ENCODE data around the gene TRPM8. TPM values are rescaled to one million over a fixed set of nuclear protein-coding genes. Genes with fewer than 3 reads are reported as not detected.

TRPM8 gene
- total RNA-seq, 4 donors from 2014 or later, result not detected

- no peak for ATAC-seq
- peaks cover 0 to 21% (median 0%) of the 10 kb centered on the region in 3 donors for H3K9me3 ChIP-seq
- WGBS, 2 donors (ENCODE audit: low coverage in 1 of 2), result 92% methylated on average over 1 of the region's 1 CpG
Observed at GRCh38 chr2:234014427-234014826, 97.3 kb downstream of the TRPM8 start.

DNA sequence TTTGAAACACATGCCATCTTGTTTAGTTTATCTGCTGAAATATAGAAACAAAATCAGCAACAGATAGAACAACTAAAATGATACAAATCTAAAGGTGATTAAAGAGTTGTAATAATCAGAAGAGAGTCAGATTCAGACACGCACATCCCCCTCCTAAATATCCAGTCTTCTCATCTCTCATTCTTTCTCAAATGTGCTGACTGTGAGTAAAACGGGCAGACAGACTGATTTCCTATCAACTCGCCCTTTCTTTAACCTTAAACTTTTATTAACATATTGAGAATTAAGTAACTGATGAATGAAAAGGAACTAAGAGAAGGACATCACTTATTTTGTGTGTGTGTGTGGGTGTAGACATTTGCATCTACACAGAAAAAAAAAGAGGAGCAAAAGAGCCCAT lies 98.7 kb downstream of the TRPM8 start:
- TF ChIP-seq CTCF (IDR thresholded peaks at IDR 0.05) (no peak), POLR2AphosphoS5 (IDR thresholded peaks at IDR 0.05) (no peak), EP300 (IDR thresholded peaks at IDR 0.05) (no peak)
- peaks cover 0 to 15% (median 0%) of the 10 kb centered on the region in 3 donors for H3K9me3 ChIP-seq
- peaks cover 29% of the 10 kb centered on the region for H3K27me3 ChIP-seq
- no peaks in the 10 kb centered on the region for H3K36me3 ChIP-seq
- no peak for ATAC-seq
- WGBS, 2 donors (ENCODE audit: low coverage in 1 of 2), result 21 to 28% methylated on average over 3 of the region's 3 CpGs
- H3K27ac ChIP-seq, result no peak overlapping the region
- no peaks in the 10 kb centered on the region for H3K4me1 ChIP-seq
- H3K4me3 ChIP-seq, result no peak overlapping the region

More at GRCh38 chr2:234014427-234014826, 97.3 kb downstream of the TRPM8 start:
- Histone ChIP-seq H3K4me1 (no peaks in the 10 kb centered on the region), H3K27me3 (peaks cover 27% of the 10 kb centered on the region), H3K27ac (no peak overlapping the region), H3K36me3 (no peaks in the 10 kb centered on the region), H3K4me3 (no peak overlapping the region)
- TF ChIP-seq POLR2AphosphoS5 (IDR thresholded peaks at IDR 0.05) (no peak), EP300 (IDR thresholded peaks at IDR 0.05) (no peak), POLR2A (IDR thresholded peaks at IDR 0.05) (no peak)

GRCh38 chr2:234019896-234020295 lies 102.7 kb downstream of the TRPM8 start:
- Histone ChIP-seq H3K27me3 (peaks cover 35% of the 10 kb centered on the region), H3K27ac (no peak overlapping the region), H3K36me3 (no peaks in the 10 kb centered on the region), H3K4me3 (no peak overlapping the region), H3K9me3 (peaks cover 0 to 12% (median 0%) of the 10 kb centered on the region in 3 donors), H3K4me1 (no peaks in the 10 kb centered on the region)
- TF ChIP-seq POLR2AphosphoS5 (IDR thresholded peaks at IDR 0.05), result no peak
- no peak for TF ChIP-seq POLR2A (IDR thresholded peaks at IDR 0.05)
- no peak for TF ChIP-seq CTCF (IDR thresholded peaks at IDR 0.05)
- TF ChIP-seq EP300 (IDR thresholded peaks at IDR 0.05), result no peak
- WGBS, 2 donors (ENCODE audit: low coverage in 1 of 2), result 80 to 93% methylated on average over 1 to 3 of the region's 4 CpGs
- ATAC-seq, result no peak

- WGBS, 2 donors (ENCODE audit: low coverage in 1 of 2), result 76 to 88% methylated on average over 2 of the region's 2 CpGs
- Histone ChIP-seq H3K4me1 (no peaks in the 10 kb centered on the region), H3K9me3 (peaks cover 0 to 12% (median 0%) of the 10 kb centered on the region in 3 donors), H3K27me3 (peaks cover 35% of the 10 kb centered on the region), H3K27ac (no peak overlapping the region), H3K4me3 (no peak overlapping the region), H3K36me3 (no peaks in the 10 kb centered on the region)
- TF ChIP-seq POLR2A (IDR thresholded peaks at IDR 0.05), result no peak
- TF ChIP-seq EP300 (IDR thresholded peaks at IDR 0.05), result no peak
- ATAC-seq, result no peak
Observed at GRCh38 chr2:234020332-234020731, 103.2 kb downstream of the TRPM8 start.

- H3K4me3 ChIP-seq, result no peak overlapping the region
- no peak for TF ChIP-seq EP300 (IDR thresholded peaks at IDR 0.05)
- no peak for TF ChIP-seq CTCF (IDR thresholded peaks at IDR 0.05)
- no peak for TF ChIP-seq POLR2A (IDR thresholded peaks at IDR 0.05)
- TF ChIP-seq POLR2AphosphoS5 (IDR thresholded peaks at IDR 0.05), result no peak
- peaks cover 0 to 12% (median 0%) of the 10 kb centered on the region in 3 donors for H3K9me3 ChIP-seq
- H3K4me1 ChIP-seq, result no peaks in the 10 kb centered on the region
- H3K36me3 ChIP-seq, result no peaks in the 10 kb centered on the region
- WGBS, 2 donors (ENCODE audit: low coverage in 1 of 2), result 75 to 78% methylated on average over 1 of the region's 1 CpG
- no peak for ATAC-seq
- no peak overlapping the region for H3K27ac ChIP-seq
- peaks cover 25% of the 10 kb centered on the region for H3K27me3 ChIP-seq
Observed at GRCh38 chr2:234022424-234022823, 105.3 kb downstream of the TRPM8 start.

DNA sequence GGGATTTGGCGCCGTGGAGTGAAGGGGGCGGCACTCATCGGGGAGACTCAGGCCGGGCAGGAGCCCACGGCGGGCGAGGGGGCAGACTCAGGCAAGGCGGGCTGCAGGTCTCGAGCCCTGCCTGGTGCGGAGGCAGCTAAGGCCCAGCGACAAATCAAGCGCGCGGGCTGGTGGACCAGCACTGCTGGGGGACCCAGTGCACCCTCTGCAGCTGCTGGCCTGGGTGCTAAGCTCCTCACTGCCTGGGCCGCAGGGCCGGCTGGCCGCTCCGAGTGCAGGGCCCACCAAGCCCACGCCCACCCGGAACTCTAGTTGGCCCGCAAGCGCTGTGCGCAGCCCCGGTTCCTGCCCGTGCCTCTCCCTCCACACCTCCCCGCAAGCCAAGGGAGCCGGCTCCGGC lies 107.1 kb downstream of the TRPM8 start:
- Histone ChIP-seq H3K4me3 (no peak overlapping the region), H3K4me1 (no peaks in the 10 kb centered on the region), H3K9me3 (peaks cover 0 to 12% (median 0%) of the 10 kb centered on the region in 3 donors), H3K27ac (no peak overlapping the region), H3K36me3 (no peaks in the 10 kb centered on the region), H3K27me3 (peaks cover 29% of the 10 kb centered on the region)
- ATAC-seq, result no peak
- TF ChIP-seq POLR2A (IDR thresholded peaks at IDR 0.05), result no peak
- TF ChIP-seq CTCF (IDR thresholded peaks at IDR 0.05), result no peak
- no peak for TF ChIP-seq EP300 (IDR thresholded peaks at IDR 0.05)
- TF ChIP-seq POLR2AphosphoS5 (IDR thresholded peaks at IDR 0.05), result no peak
- 100% methylated on average over 2 of the region's 29 CpGs; no CpG with 5 or more reads in 1 of the 2 donors for WGBS, 2 donors (ENCODE audit: low coverage in 1 of 2)
